A549 (cell line): ENCODE data around the gene UBASH3B.

ENCODE experiments used
- EP300 ChIP-seq, 2 experiments: fragments of >200 bp; sonication (Bioruptor Twin); formaldehyde crosslinking; IDR thresholded peaks; 2 replicates in 1 of 2; 3 replicates in 1 of 2; pipeline ENCODE4 v1.6.1; 2016 to 2017
- TF ChIP-seq, protein P1 (sequence below): fragments of 200-600 bp; sonication (generic); IDR thresholded peaks from 2 replicates; pipeline ENCODE4 v1.6.1; 2016; ENCODE audit warnings: antibody characterized with exemption, mild to moderate bottlenecking, moderate library complexity

DNA sequence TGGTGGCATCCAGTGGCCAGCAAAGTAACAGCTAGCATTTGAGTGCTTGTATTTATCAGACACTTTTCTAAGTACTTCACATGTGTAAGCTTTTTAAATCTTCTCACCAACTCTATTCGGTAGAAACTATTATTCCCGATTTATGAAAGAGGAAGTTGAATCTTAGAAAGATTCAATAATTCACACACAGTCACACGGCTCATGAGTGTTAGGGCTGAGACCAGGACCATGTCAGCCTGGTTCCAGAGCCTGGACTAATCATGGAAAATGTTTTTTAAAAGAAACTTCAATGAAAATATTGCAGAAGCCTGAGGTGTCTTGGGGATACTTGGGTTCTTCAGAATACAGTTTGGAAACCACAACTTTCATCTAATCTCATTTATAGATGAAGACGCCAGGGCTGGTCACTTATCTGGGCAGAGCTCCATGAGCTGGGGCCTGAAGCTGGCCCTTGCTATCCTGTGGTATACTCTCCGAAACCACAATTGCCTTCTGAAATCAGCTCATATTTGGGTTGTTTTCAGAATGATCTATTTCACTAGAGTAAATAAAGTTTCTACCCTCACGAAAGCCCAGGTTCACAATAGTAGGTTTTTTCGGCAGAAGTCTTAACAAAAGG, 178.4 kb downstream of the UBASH3B start:
- no peak for TF ChIP-seq EP300 (IDR thresholded peaks at IDR 0.05)
- TF ChIP-seq, protein P1, sequence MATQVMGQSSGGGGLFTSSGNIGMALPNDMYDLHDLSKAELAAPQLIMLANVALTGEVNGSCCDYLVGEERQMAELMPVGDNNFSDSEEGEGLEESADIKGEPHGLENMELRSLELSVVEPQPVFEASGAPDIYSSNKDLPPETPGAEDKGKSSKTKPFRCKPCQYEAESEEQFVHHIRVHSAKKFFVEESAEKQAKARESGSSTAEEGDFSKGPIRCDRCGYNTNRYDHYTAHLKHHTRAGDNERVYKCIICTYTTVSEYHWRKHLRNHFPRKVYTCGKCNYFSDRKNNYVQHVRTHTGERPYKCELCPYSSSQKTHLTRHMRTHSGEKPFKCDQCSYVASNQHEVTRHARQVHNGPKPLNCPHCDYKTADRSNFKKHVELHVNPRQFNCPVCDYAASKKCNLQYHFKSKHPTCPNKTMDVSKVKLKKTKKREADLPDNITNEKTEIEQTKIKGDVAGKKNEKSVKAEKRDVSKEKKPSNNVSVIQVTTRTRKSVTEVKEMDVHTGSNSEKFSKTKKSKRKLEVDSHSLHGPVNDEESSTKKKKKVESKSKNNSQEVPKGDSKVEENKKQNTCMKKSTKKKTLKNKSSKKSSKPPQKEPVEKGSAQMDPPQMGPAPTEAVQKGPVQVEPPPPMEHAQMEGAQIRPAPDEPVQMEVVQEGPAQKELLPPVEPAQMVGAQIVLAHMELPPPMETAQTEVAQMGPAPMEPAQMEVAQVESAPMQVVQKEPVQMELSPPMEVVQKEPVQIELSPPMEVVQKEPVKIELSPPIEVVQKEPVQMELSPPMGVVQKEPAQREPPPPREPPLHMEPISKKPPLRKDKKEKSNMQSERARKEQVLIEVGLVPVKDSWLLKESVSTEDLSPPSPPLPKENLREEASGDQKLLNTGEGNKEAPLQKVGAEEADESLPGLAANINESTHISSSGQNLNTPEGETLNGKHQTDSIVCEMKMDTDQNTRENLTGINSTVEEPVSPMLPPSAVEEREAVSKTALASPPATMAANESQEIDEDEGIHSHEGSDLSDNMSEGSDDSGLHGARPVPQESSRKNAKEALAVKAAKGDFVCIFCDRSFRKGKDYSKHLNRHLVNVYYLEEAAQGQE: no peak
